Left forelimb (tissue), 1 donor: Measurements from ENCODE around the gene PAGE2B.
"Not testable (repeated sequence)": the region's sequence is repeated elsewhere in the genome, so short reads cannot be mapped to it uniquely, and the experiment has no call there.

Source experiments
- DNase-seq: peaks from one replicate; pipeline ENCODE4 v3.0.0-alpha.2; 2018; ENCODE audit warnings: low spot score

Gene PAGE2B

DNA sequence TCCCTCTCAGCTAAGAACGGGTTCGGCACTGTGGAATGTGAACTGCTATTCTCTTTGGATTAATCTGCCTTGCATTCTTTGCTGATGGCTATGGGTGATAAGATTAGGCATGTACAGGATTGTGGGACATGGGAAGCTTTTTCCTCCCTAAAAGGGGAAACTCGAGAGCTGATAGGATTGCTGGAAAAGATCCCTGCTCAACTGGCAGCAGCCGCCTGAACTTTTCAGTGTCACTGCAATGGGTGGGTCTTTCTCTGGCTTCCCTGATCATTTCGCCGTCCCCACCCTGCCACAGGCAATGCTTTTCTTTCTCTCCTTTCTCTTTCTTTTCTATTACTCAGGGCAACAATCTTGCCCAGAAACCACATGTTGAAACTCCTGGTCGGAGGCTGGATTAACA lies 34.5 kb downstream of the PAGE2B start:
- DNase-seq, result no peak

GRCh38 chrX:55111578-55112254 lies 36.9 kb downstream of the PAGE2B start:
- DNase-seq, result no peak

GRCh38 chrX:55116589-55116988 lies 41.8 kb downstream of the PAGE2B start:
- DNase-seq, result not testable (repeated sequence)

DNA sequence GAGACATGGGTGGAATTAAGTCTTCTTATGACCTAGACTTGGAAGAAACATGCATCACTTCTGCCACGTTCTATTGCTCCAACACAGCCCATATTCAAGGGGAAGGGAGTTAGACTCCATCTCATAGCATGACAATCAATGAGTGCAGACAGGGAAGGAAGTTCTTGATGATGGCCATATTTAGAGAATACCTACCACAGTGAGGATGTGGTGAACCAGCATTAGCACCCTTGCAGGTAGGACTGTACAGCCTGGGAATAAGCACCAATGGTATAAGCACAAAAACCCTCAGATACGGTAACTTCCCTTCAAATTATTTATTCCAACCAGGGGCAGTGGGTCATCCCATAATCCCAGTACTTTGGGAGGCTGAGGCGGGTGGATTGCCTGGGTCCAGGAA lies 43.7 kb downstream of the PAGE2B start:
- no peak for DNase-seq

DNA sequence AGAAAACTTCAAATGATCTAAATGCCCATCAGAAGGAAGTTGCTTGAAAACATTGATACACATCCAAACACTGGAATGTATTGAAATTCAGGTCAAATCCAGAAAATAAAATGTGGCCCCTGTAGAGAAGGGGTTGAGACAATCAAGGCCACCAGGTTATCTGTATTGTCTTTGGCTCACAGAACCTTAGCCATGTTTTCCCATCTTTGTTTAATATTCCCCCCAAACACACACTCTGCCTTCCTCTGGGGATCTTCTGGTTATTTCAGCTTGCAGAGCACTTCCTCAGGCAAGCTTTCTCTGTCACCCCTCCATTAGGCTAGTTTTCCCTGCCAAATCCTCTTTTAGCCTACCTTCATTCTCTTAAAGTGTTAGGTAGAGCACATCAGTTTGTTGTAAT lies 44.4 kb downstream of the PAGE2B start:
- no peak for DNase-seq

- no peak for DNase-seq
These were observed 44.9 kb downstream of the PAGE2B start for GRCh38 chrX:55119712-55120111.

DNA sequence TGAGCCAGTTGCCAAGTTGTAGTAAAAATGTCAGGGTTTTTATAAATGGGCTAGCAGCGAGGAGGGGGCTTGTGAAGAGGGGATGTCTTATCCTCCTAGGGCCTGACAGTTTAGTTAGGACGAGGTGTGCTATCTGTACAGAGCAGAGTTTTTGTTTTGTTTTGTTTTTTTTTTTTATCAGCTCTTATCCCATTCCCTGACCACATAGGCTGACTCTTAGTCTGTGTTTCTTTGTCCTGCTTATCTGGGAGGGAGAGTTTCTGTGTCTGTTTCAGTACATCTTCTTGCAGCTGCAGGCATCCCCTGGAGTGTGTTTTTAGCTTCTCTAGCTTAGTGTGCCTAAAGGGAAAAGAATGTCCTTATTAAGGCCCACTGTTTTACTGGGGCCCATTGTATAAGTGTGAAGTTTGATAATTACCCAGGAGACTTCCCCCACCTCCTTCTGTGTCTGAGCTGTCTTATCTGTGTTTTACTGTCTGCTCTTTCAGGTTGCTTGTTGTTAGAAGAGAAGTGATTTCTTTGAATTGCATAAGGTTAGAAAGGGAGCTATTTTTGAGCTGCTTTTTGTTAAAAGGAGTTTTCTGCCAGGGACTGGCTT lies 46.0 kb downstream of the PAGE2B start:
- DNase-seq, result no peak

GRCh38 chrX:55123900-55124299 lies 49.1 kb downstream of the PAGE2B start:
- DNase-seq, result no peak

GRCh38 chrX:55127692-55128091 lies 52.9 kb downstream of the PAGE2B start:
- no peak for DNase-seq
